Upper lobe of left lung (tissue), 6 donors: Measurements from ENCODE around the gene ETS1. TPM values are rescaled to one million over a fixed set of nuclear protein-coding genes. Genes with fewer than 3 reads are reported as not detected.

Experiments used
- ATAC-seq, 2 donors: fragments of 200-7000 bp; cut with Tn5 transposase; one replicate each; pipeline ENCODE4 v1.9.1; 2022; ENCODE audit warnings: mild to moderate bottlenecking in 2 of 2, moderate library complexity in 2 of 2; ENCODE audit not compliant: low FRiP score in 2 of 2
- DNase-seq, 2 donors: peaks; one replicate each; pipeline ENCODE4 v3.0.0-alpha.2; 2019 to 2020
- H3K27ac ChIP-seq, 4 donors: fragments of 200-600 bp; sonication (generic); one replicate each; pipeline ENCODE4 v1.5.1; 2016 to 2019
- H3K27me3 ChIP-seq, 4 donors: fragments of 200-600 bp; sonication (generic); one replicate each; pipeline ENCODE4 v1.5.1; 2017 to 2019
- H3K36me3 ChIP-seq, 4 donors: fragments of 200-600 bp; sonication (generic); one replicate each; pipeline ENCODE4 v1.5.1; 2016 to 2019
- H3K4me1 ChIP-seq, 4 donors: fragments of 200-600 bp; sonication (generic); one replicate each; pipeline ENCODE4 v1.5.1; 2018 to 2019
- H3K4me3 ChIP-seq, 4 donors: fragments of 200-600 bp; sonication (generic); one replicate each; pipeline ENCODE4 v1.5.1; 2017 to 2019; ENCODE audit warnings: mild to moderate bottlenecking in 2 of 4, moderate library complexity in 1 of 4
- H3K9me3 ChIP-seq, 4 donors: fragments of 200-600 bp; sonication (generic); one replicate each; pipeline ENCODE4 v1.5.1; 2018 to 2019
- CTCF ChIP-seq, 6 experiments: fragments of 450-650 bp in 4 of 6; fragments of 200-600 bp in 2 of 6; sonication (generic) in 2 of 6; IDR thresholded peaks; one replicate each; pipeline ENCODE4 v1.5.1; 2016 to 2019; ENCODE audit warnings: antibody characterized with exemption in 6 of 6
- EP300 ChIP-seq, 4 donors: sonication (generic); formaldehyde crosslinking; IDR thresholded peaks; one replicate each; pipeline ENCODE4 v1.5.1; 2017; ENCODE audit warnings: antibody characterized with exemption in 4 of 4, control low read depth in 2 of 4
- POLR2A ChIP-seq, 4 donors: fragments of 450-650 bp; IDR thresholded peaks; one replicate each; pipeline ENCODE4 v1.5.1; 2016 to 2017; ENCODE audit warnings: antibody characterized with exemption in 4 of 4, mild to moderate bottlenecking in 2 of 4
- POLR2AphosphoS5 ChIP-seq, 2 donors: sonication (generic); formaldehyde crosslinking; IDR thresholded peaks; one replicate each; pipeline ENCODE4 v1.5.1; 2017; ENCODE audit warnings: antibody characterized with exemption in 2 of 2
- WGBS, 2 donors: methylation state at CpG; one replicate each; pipeline ENCODE4 v1.1.5; 2017 to 2018; 5-methylcytosine and 5-hydroxymethylcytosine counted together
- total RNA-seq, 6 donors: library from RNA; depleted of rRNA in 4 of 6; stranded (reverse); fragments of >200 nt in 4 of 6; gene quantifications; one replicate each; pipeline versions ENCODE4 v1.1.0 to v1.2.1, GENCODE V29; 2016 to 2021
- donor health status: DM: no; HTN: no; CAD: no; lungs with moderate emphysema.
- donor health status: DM: no; HTN: yes; CAD: no; lungs with severe emphysema.

ETS1 gene
- total RNA-seq, 6 donors from 2014 or later: 29.3 to 107 (median 79.0) TPM

- no peaks in the 10 kb centered on the region for H3K9me3 ChIP-seq
- DNase-seq: no peak
- ATAC-seq: no peak
- H3K4me1 ChIP-seq: peaks cover 12 to 27% (median 15%) of the 10 kb centered on the region in 4 donors
- peak overlapping the region in 1 of 4 donors; percentile 32 for H3K27ac ChIP-seq
- no peaks in the 10 kb centered on the region for H3K36me3 ChIP-seq
- H3K4me3 ChIP-seq: no peak overlapping the region
- H3K27me3 ChIP-seq: no peaks in the 10 kb centered on the region
- WGBS, 2 donors: 50 to 68% methylated on average over 2 of the region's 2 CpGs
- TF ChIP-seq POLR2A (IDR thresholded peaks at IDR 0.05) (no peak), CTCF (IDR thresholded peaks at IDR 0.05) (no peak)
These were observed 6.7 kb downstream of the ETS1 start for GRCh38 chr11:128580612-128581011.

GRCh38 chr11:128579798-128580504, 7.4 kb downstream of the ETS1 start:
- no peak for TF ChIP-seq CTCF (IDR thresholded peaks at IDR 0.05)
- peak in 1 of 2 donors; percentile 36 for TF ChIP-seq POLR2AphosphoS5 (IDR thresholded peaks at IDR 0.05)
- Histone ChIP-seq H3K27me3 (no peaks in the 10 kb centered on the region), H3K4me3 (no peak overlapping the region), H3K9me3 (no peaks in the 10 kb centered on the region), H3K4me1 (peaks cover 15 to 34% (median 20%) of the 10 kb centered on the region in 4 donors), H3K27ac (peak overlapping the region in 1 of 4 donors; percentile 20), H3K36me3 (no peaks in the 10 kb centered on the region)
- DNase-seq (no peak), ATAC-seq (no peak)
- 61 to 68% methylated on average over 4 of the region's 4 CpGs for WGBS, 2 donors

GRCh38 chr11:128576555-128576954, 10.8 kb downstream of the ETS1 start:
- ATAC-seq (peak in 1 of 2 donors; percentile 30), DNase-seq (no peak)
- Histone ChIP-seq H3K4me3 (no peak overlapping the region), H3K27ac (peak overlapping the region; percentile 8 to 67 (median 26)), H3K27me3 (no peaks in the 10 kb centered on the region), H3K4me1 (peaks cover 15 to 40% (median 18%) of the 10 kb centered on the region in 4 donors), H3K36me3 (no peaks in the 10 kb centered on the region), H3K9me3 (no peaks in the 10 kb centered on the region)
- WGBS, 2 donors: 40 to 42% methylated on average over 8 of the region's 8 CpGs
- TF ChIP-seq CTCF (IDR thresholded peaks at IDR 0.05) (no peak), EP300 (IDR thresholded peaks at IDR 0.05) (no peak), POLR2AphosphoS5 (IDR thresholded peaks at IDR 0.05) (no peak), POLR2A (IDR thresholded peaks at IDR 0.05) (no peak)

- Histone ChIP-seq H3K27ac (peak overlapping the region in 3 of 4 donors; percentile 22 to 67 (median 31)), H3K36me3 (no peaks in the 10 kb centered on the region), H3K9me3 (no peaks in the 10 kb centered on the region), H3K4me1 (peaks cover 15 to 40% (median 17%) of the 10 kb centered on the region in 4 donors), H3K4me3 (no peak overlapping the region), H3K27me3 (no peaks in the 10 kb centered on the region)
- no peak for TF ChIP-seq POLR2A (IDR thresholded peaks at IDR 0.05)
- TF ChIP-seq POLR2AphosphoS5 (IDR thresholded peaks at IDR 0.05): peak; percentile 35 to 54
- peak in 2 of 4 donors; percentile 19 to 49 for TF ChIP-seq EP300 (IDR thresholded peaks at IDR 0.05)
- 1 to 4% methylated on average over 4 of the region's 4 CpGs for WGBS, 2 donors
- DNase-seq: peak in 1 of 2 donors; percentile 73
- ATAC-seq: peak; percentile 71 to 86
These were observed 11.4 kb downstream of the ETS1 start for GRCh38 chr11:128575961-128576350.

- H3K27ac ChIP-seq: peak overlapping the region in 3 of 4 donors; percentile 22 to 67 (median 31)
- 46 to 54% methylated on average over 9 of the region's 9 CpGs for WGBS, 2 donors
- TF ChIP-seq CTCF (IDR thresholded peaks at IDR 0.05) (no peak), POLR2AphosphoS5 (IDR thresholded peaks at IDR 0.05) (no peak), EP300 (IDR thresholded peaks at IDR 0.05) (no peak), POLR2A (IDR thresholded peaks at IDR 0.05) (no peak)
These were observed 12.0 kb downstream of the ETS1 start for GRCh38 chr11:128575174-128575960.

More at GRCh38 chr11:128575174-128575960, 12.0 kb downstream of the ETS1 start:
- H3K9me3 ChIP-seq: no peaks in the 10 kb centered on the region
- no peaks in the 10 kb centered on the region for H3K36me3 ChIP-seq
- H3K27me3 ChIP-seq: no peaks in the 10 kb centered on the region
- peaks cover 15 to 34% (median 17%) of the 10 kb centered on the region in 4 donors for H3K4me1 ChIP-seq
- ATAC-seq: peak in 1 of 2 donors; percentile 49
- no peak overlapping the region for H3K4me3 ChIP-seq
- no peak for DNase-seq
